K562 (cell line): ENCODE results near the gene GAB2. TPM values are rescaled to one million over a fixed set of nuclear protein-coding genes. Genes with fewer than 3 reads are reported as not detected.

ENCODE experiments used
- ADNP ChIP-seq: fragments of 200-800 bp; sonication (Bioruptor generic); IDR thresholded peaks from 2 replicates; pipeline ENCODE4 v1.6.1; 2016; ENCODE audit warnings: missing genetic modification characterization, missing compliant biosample characterization
- ARID3A ChIP-seq: IDR thresholded peaks from 2 replicates; pipeline ENCODE4 v1.6.1; 2012; ENCODE audit warnings: low read depth, low read length, improper control_type of control experiment, borderline replicate concordance
- ATF7 ChIP-seq: fragments of 450-650 bp; IDR thresholded peaks from 2 replicates; pipeline ENCODE4 v1.7.1; 2014; ENCODE audit warnings: mild to moderate bottlenecking, moderate library complexity
- CREM ChIP-seq: IDR thresholded peaks from 2 replicates; pipeline ENCODE4 v1.6.1; 2014; ENCODE audit warnings: antibody characterized with exemption, low read depth
- E2F5 ChIP-seq: sonication (generic); formaldehyde crosslinking; IDR thresholded peaks from 2 replicates; pipeline ENCODE4 v1.8.0; 2022; ENCODE audit warnings: mild to moderate bottlenecking, missing genetic modification reagents
- FOXJ2 ChIP-seq: fragments of 200-800 bp; sonication (Bioruptor generic); IDR thresholded peaks from 2 replicates; pipeline ENCODE4 v1.6.1; 2016; ENCODE audit warnings: missing genetic modification characterization, missing compliant biosample characterization
- FOXM1 ChIP-seq, 2 experiments: fragments of 450-650 bp in 1 of 2; sonication (generic) in 1 of 2; formaldehyde crosslinking in 1 of 2; IDR thresholded peaks; 2 replicates each; pipeline versions ENCODE4 v1.6.1 to v1.9.0; 2017 to 2022; ENCODE audit warnings: low read depth in 2 of 2, mild to moderate bottlenecking in 2 of 2, missing genetic modification reagents in 1 of 2, moderate library complexity in 1 of 2
- HMGXB4 ChIP-seq: sonication (generic); formaldehyde crosslinking; IDR thresholded peaks from 2 replicates; pipeline ENCODE4 v1.8.1; 2023; ENCODE audit warnings: mild to moderate bottlenecking, missing genetic modification reagents
- MCM3 ChIP-seq: fragments of 450-650 bp; IDR thresholded peaks from 2 replicates; pipeline ENCODE4 v1.6.1; 2016
- NR3C1 ChIP-seq: sonication (generic); formaldehyde crosslinking; IDR thresholded peaks from 2 replicates; pipeline ENCODE4 v1.8.1; 2022; ENCODE audit warnings: missing genetic modification reagents
- OTX1 ChIP-seq: fragments of 450-650 bp; formaldehyde crosslinking; IDR thresholded peaks from 2 replicates; pipeline ENCODE4 v1.4.0; 2022; ENCODE audit warnings: mild to moderate bottlenecking
- PRDM10 ChIP-seq: fragments of 450-650 bp; IDR thresholded peaks from 2 replicates; pipeline ENCODE4 v1.6.1; 2018; ENCODE audit not compliant: partially characterized antibody
- SMARCA5 ChIP-seq: fragments of 450-650 bp; IDR thresholded peaks from 2 replicates; pipeline ENCODE4 v1.6.1; 2016
- TSC22D4 ChIP-seq: fragments of 450-650 bp; IDR thresholded peaks from 2 replicates; pipeline ENCODE4 v1.6.1; 2016; ENCODE audit warnings: missing genetic modification characterization, missing biosample characterization, control low read depth
- ZNF24 ChIP-seq: fragments of 450-650 bp; IDR thresholded peaks from 2 replicates; pipeline ENCODE4 v1.6.1; 2016
- ZNF644 ChIP-seq: fragments of 200-800 bp; sonication (Bioruptor generic); IDR thresholded peaks from 2 replicates; pipeline ENCODE4 v1.6.1; 2016; ENCODE audit warnings: low read depth, missing genetic modification characterization, missing compliant biosample characterization
- ZNF695 ChIP-seq: fragments of 450-650 bp; formaldehyde crosslinking; IDR thresholded peaks from 2 replicates; pipeline ENCODE4 v1.4.0; 2020; ENCODE audit warnings: mild to moderate bottlenecking, moderate library complexity
- ZNF740 ChIP-seq, 3 experiments: fragments of 200-800 bp in 1 of 3; sonication (Bioruptor generic) in 1 of 3; sonication (generic) in 1 of 3; formaldehyde crosslinking in 1 of 3; IDR thresholded peaks; 2 replicates each; pipeline versions ENCODE4 v1.6.1 to v1.8.0; 2016 to 2022; ENCODE audit warnings: mild to moderate bottlenecking in 2 of 3, missing compliant biosample characterization in 2 of 3, missing genetic modification characterization in 2 of 3, missing genetic modification reagents in 1 of 3
- polyA plus RNA-seq, 8 experiments: library from polyadenylated mRNA; depleted of rRNA in 4 of 8; stranded (reverse) in 5 of 8; unstranded in 3 of 8; fragments of >200 nt; fragmentation: Nextera tagmentation in 2 of 8; fragmentation: Illumina TruSeq in 1 of 8; extraction: Ambion mirVana in 2 of 8; extraction: Trizol in 1 of 8; gene quantifications; 2 replicates each; pipeline versions ENCODE4 v1.2.1 to v1.2.3, GENCODE V29; 2011 to 2014; ENCODE audit warnings: inconsistent platforms in 1 of 8, missing spikeins in 1 of 8
- total RNA-seq, 7 experiments: library from RNA; depleted of rRNA in 6 of 7; stranded (reverse); fragments of >200 nt in 6 of 7; fragmentation: Illumina TruSeq in 2 of 7; extraction: Trizol in 2 of 7; gene quantifications; 2 replicates each; pipeline versions ENCODE4 v1.2.1 to v1.2.3, GENCODE V29; 2011 to 2021; ENCODE audit warnings: low replicate concordance in 1 of 7

GAB2 gene
- total and polyA plus RNA-seq, 9 of the 15 experiments (the other 6 are each of a cell fraction or from before 2014, with no cell fraction given) = 2.3 to 35.2 (median 16.1) TPM

- TF ChIP-seq ZNF740 (CRISPR knock-in tag; IDR thresholded peaks at IDR 0.05) (peak; percentile 62), ZNF740 (tag; IDR thresholded peaks at IDR 0.05) (0 out of 4 replicates have a peak, but pooled peaks of 1 of the 2 experiments have one; percentile 15), SMARCA5 (peak; percentile 100), ZNF24 (0 out of 2 replicates have a peak, but pooled peaks have one; percentile 14), FOXJ2 (tag) (peak; percentile 69; the same call in 1 of the 2 replicates), HMGXB4 (CRISPR knock-in tag) (peak; percentile 62; the same call in 1 of the 2 replicates), ATF7 (peak; percentile 72), MCM3 (no peak), ZNF644 (tag) (peak; percentile 67; the same call in 1 of the 2 replicates), FOXM1 (IDR thresholded peaks at IDR 0.05; ENCODE audit: low read depth) (peak; percentile 77; the same call in 1 of the 2 replicates), FOXM1 (CRISPR knock-in tag; IDR thresholded peaks at IDR 0.05; ENCODE audit: low read depth) (no peak), CREM (peak; percentile 92), TSC22D4 (tag) (no peak), OTX1 (no peak), NR3C1 (CRISPR knock-in tag) (no peak), ADNP (tag) (peak; percentile 100), ARID3A (no peak), PRDM10 (peak; percentile 25), E2F5 (CRISPR knock-in tag) (no peak), ZNF695 (CRISPR knock-in tag) (no peak)
Measured at GRCh38 chr11:78188286-78189173, 229.1 kb downstream of the GAB2 start, which contains the start of the genes KCTD21 and USP35 (continued).
